Ishikawa (cell line): Measurements from ENCODE around the gene NOXO1.

Experiments
- CEBPB ChIP-seq: IDR thresholded peaks from 2 replicates; pipeline ENCODE4 v1.6.1; 2012
- EGR1 ChIP-seq: IDR thresholded peaks from 2 replicates; pipeline ENCODE4 v1.6.1; 2012
- EP300 ChIP-seq: IDR thresholded peaks from 2 replicates; pipeline ENCODE4 v1.6.1; 2012; ENCODE audit warnings: borderline replicate concordance
- FOXM1 ChIP-seq: IDR thresholded peaks from 2 replicates; pipeline ENCODE4 v1.6.1; 2012; ENCODE audit warnings: low read depth, borderline replicate concordance
- RAD21 ChIP-seq: IDR thresholded peaks from 2 replicates; pipeline ENCODE4 v1.6.1; 2012; ENCODE audit warnings: low read depth
- TAF1 ChIP-seq: IDR thresholded peaks from 2 replicates; pipeline ENCODE4 v1.6.1; 2012; ENCODE audit warnings: low read depth, mild to moderate bottlenecking
- TEAD4 ChIP-seq: IDR thresholded peaks from 2 replicates; pipeline ENCODE4 v1.6.1; 2012
- USF1 ChIP-seq: IDR thresholded peaks from 2 replicates; pipeline ENCODE4 v1.6.1; 2012
- YY1 ChIP-seq: IDR thresholded peaks from 2 replicates; pipeline ENCODE4 v1.6.1; 2012; ENCODE audit warnings: low read depth

GRCh38 chr16:1953734-1954133 lies 27.5 kb downstream of the NOXO1 start:
- TF ChIP-seq CEBPB (no peak), YY1 (no peak), TEAD4 (no peak), TAF1 (no peak), EP300 (no peak), RAD21 (no peak), USF1 (no peak), EGR1 (no peak), FOXM1 (no peak)
